ENCODE measurements around the gene CNTN2.

Gene CNTN2

DNA sequence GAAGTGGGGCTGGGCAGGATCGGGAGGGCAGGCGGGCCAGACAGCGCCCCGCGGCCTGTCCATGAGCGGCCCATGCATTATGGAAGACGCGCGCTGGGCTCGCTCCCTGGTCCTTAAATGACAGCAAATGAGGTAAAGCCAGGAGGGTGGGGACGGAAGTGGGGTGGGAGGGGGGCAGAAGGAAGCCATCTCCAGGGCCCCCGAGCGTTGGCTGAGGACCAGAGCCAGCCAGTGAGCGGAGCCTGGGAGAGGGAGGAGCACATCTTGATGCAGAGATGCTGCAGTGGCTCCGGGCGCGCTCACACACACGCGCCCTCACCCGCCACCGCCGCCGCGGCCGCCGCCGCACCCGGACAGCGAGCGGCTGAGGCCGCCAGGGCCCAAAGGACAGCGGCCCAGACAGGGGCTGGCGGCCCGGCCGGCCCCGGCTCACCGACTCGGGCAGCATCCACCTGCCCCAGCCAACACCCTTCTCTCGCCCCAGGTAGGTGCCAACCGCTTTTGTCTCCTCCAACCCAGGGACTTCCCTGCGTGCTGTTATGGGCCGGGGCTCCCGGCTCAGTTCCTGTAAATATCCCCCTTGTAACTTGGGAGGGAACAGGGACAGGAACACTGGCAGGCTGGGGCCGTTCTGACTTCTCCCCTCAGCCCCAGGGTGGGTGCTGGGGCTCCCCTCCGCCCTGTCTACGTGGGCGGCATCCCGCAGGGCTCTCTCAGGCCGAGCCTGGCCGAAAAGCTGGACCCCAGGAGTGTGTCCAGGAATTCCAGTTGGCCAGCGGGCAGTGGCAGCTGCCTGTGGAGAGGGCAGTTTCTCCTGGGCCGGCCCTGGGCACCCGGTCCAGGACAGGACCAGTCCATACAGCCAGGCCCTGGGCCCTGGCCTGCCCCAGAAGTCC lies at the start of gene CNTN2:
Gene CNTN2 (plus strand): TSS at position 302 of the 896 bp plus-strand sequence. CDS start 9,974 bp downstream, outside the sequence.
- no peak for DNase-seq (ENCODE audit: extremely low spot score)
- ChIA-PET CTCF (no interaction called here), POLR2A (no interaction called here)
- TF ChIP-seq, protein P1, sequence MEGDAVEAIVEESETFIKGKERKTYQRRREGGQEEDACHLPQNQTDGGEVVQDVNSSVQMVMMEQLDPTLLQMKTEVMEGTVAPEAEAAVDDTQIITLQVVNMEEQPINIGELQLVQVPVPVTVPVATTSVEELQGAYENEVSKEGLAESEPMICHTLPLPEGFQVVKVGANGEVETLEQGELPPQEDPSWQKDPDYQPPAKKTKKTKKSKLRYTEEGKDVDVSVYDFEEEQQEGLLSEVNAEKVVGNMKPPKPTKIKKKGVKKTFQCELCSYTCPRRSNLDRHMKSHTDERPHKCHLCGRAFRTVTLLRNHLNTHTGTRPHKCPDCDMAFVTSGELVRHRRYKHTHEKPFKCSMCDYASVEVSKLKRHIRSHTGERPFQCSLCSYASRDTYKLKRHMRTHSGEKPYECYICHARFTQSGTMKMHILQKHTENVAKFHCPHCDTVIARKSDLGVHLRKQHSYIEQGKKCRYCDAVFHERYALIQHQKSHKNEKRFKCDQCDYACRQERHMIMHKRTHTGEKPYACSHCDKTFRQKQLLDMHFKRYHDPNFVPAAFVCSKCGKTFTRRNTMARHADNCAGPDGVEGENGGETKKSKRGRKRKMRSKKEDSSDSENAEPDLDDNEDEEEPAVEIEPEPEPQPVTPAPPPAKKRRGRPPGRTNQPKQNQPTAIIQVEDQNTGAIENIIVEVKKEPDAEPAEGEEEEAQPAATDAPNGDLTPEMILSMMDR (IDR thresholded peaks at IDR 0.05; ENCODE audit: control extremely low read depth, extremely low read depth, low read depth, missing control alignments), result no peak

- DNase-seq (ENCODE audit: extremely low spot score), result no peak
- CTCF ChIA-PET, result interaction anchor here (1.1 to 10.7 kb wide), 5 partner anchors 14 to 268 kb away, joined by 3 to 150 read pairs (median 12); no protein-coding TSS in a partner anchor
- POLR2A ChIA-PET, result no interaction called here
- TF ChIP-seq, protein P1 (IDR thresholded peaks at IDR 0.05; ENCODE audit: control extremely low read depth, extremely low read depth, low read depth, missing control alignments), result no peak
These were observed 48.7 kb upstream of the CNTN2 start for GRCh38 chr1:204994086-204994862.

DNA sequence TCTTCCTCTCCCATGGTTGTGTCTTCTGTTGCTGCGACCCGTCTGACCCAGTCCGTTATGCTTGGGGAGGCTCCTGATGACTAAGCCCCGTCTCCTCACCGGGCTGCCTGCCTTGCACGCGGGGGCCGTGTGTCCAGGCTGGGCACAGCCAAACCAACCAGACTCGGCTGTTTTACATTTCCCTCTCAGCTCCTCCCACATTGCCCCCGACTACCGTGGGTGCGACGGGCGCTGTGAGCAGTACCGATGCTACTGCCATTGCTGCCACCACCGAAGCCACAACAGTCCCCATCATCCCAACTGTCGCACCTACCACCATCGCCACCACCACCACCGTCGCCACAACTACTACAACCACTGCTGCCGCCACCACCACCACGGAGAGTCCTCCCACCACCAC lies 46.0 kb upstream of the CNTN2 start:
- ChIA-PET CTCF (interaction anchor here (1.1 to 2.3 kb wide), 4 partner anchors 8 to 259 kb away, joined by 3 to 13 read pairs (median 5); no protein-coding TSS in a partner anchor), POLR2A (no interaction called here)
- DNase-seq (ENCODE audit: extremely low spot score), result no peak
- TF ChIP-seq, protein P1 (IDR thresholded peaks at IDR 0.05; ENCODE audit: control extremely low read depth, extremely low read depth, low read depth, missing control alignments), result no peak

DNA sequence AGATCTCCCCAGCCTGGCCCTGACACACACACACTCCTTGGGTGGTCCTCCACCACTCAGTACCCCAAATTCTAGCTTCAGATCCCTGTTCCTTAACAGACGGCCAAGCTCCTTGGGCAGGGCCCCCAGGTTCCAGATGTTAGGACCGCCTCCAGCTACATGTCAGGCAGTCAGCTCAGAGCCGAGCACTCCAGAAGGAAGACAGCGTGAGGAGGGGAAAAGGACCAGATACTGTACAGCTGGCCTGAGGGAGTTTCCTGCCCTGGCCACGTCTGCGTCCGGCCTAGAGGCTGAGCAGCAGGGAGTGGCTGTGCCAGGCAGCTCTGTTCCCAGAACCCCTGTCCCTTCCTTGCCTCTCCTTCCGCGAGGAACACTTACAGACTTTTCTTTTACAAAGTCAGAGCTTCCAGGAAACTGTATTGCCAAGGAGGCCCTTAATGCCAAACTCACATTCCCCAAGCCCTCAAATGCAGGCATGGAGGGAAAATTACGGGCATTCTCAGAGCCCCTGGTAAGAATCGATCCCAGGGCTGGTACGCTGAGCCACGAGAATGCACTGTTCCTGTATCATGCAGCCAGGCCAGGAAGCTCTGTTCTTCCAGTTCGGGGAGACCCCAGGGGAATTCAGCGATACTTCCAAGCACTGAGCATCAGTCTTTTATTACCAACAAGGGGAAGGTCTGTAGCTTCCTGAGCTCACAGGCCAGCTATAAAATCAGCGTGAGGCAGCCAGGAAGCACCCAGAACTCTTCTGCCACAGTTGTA lies 45.2 kb upstream of the CNTN2 start:
- TF ChIP-seq, protein P1 (IDR thresholded peaks at IDR 0.05; ENCODE audit: control extremely low read depth, extremely low read depth, low read depth, missing control alignments), result no peak
- POLR2A ChIA-PET, result no interaction called here
- no peak for DNase-seq (ENCODE audit: extremely low spot score)
- CTCF ChIA-PET, result interaction anchor here (1.2 to 2.3 kb wide), 5 partner anchors 9 to 259 kb away, joined by 3 to 13 read pairs (median 3); no protein-coding TSS in a partner anchor

GRCh38 chr1:205001162-205001561 lies 41.9 kb upstream of the CNTN2 start:
- POLR2A ChIA-PET, result no interaction called here
- CTCF ChIA-PET, result interaction anchor here (2.4 to 7.0 kb wide), 3 partner anchors 11 to 61 kb away, joined by 9 to 42 read pairs (median 18); no protein-coding TSS in a partner anchor
- TF ChIP-seq, protein P1 (IDR thresholded peaks at IDR 0.05; ENCODE audit: control extremely low read depth, extremely low read depth, low read depth, missing control alignments), result no peak
- no peak for DNase-seq (ENCODE audit: extremely low spot score)

All from GM10248 (cell line).